A549 (cell line): ENCODE data around the gene KRT3.

ENCODE experiments used
- EP300 ChIP-seq, 2 experiments: fragments of >200 bp; sonication (Bioruptor Twin); formaldehyde crosslinking; IDR thresholded peaks; 2 replicates in 1 of 2; 3 replicates in 1 of 2; pipeline ENCODE4 v1.6.1; 2016 to 2017
- FOSL2 ChIP-seq, 2 experiments: fragments of 450-650 bp in 1 of 2; fragments of >200 bp in 1 of 2; sonication (Bioruptor Twin) in 1 of 2; formaldehyde crosslinking; IDR thresholded peaks; 2 replicates each; pipeline versions ENCODE4 v1.5.0 to v1.6.1; 2016 to 2020; ENCODE audit warnings: mild to moderate bottlenecking in 1 of 2, moderate library complexity in 1 of 2
- PHF8 ChIP-seq: fragments of 200-600 bp; sonication (generic); IDR thresholded peaks from 2 replicates; pipeline ENCODE4 v1.6.1; 2016; ENCODE audit warnings: low read depth, mild to moderate bottlenecking, antibody characterized with exemption, moderate library complexity, borderline replicate concordance
- RCOR1 ChIP-seq: fragments of 150-350 bp; IDR thresholded peaks from 2 replicates; pipeline ENCODE4 v1.6.1; 2014; ENCODE audit warnings: antibody characterized with exemption, low read length, low read depth
- TF ChIP-seq, protein P1 (sequence below): fragments of >200 bp; sonication (Bioruptor Twin); formaldehyde crosslinking; IDR thresholded peaks from 3 replicates; pipeline ENCODE4 v1.5.1; 2016
- TF ChIP-seq, protein P2 (sequence below): fragments of 200-600 bp; sonication (generic); IDR thresholded peaks from 2 replicates; pipeline ENCODE4 v1.6.1; 2016; ENCODE audit warnings: antibody characterized with exemption, mild to moderate bottlenecking, moderate library complexity

DNA sequence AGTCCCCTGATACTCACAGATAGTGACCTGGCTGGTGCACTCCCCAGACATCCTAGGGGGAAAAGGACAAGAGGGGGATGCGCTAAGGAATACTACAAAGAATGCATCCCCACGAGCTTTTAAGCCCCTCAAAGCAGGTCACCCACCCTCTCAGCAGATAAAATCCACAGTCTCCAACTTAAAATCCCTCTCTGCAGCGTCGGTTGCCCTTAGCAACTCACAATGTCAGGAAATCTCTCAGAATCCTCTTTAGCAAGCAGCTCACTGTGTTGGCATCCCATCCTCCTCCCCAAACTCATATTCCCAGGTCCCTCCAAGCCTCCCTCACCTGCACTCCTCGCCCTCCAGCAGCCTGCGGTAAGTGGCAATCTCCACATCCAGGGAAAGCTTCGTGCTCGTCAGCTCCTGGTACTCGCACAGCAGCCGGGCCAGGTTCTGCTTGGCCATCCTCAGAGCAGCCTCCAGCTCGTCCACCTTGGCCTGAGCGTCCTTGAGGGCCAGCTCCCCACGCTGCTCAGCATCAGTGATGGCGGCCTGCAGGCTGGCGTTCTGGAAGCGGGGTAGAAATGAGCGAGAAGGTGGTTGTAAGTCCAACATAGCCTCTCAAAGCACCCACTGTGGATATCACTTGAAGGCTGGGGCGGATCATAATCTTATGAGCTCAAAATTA is 43.7 kb upstream of the KRT3 start:
- TF ChIP-seq, protein P1, sequence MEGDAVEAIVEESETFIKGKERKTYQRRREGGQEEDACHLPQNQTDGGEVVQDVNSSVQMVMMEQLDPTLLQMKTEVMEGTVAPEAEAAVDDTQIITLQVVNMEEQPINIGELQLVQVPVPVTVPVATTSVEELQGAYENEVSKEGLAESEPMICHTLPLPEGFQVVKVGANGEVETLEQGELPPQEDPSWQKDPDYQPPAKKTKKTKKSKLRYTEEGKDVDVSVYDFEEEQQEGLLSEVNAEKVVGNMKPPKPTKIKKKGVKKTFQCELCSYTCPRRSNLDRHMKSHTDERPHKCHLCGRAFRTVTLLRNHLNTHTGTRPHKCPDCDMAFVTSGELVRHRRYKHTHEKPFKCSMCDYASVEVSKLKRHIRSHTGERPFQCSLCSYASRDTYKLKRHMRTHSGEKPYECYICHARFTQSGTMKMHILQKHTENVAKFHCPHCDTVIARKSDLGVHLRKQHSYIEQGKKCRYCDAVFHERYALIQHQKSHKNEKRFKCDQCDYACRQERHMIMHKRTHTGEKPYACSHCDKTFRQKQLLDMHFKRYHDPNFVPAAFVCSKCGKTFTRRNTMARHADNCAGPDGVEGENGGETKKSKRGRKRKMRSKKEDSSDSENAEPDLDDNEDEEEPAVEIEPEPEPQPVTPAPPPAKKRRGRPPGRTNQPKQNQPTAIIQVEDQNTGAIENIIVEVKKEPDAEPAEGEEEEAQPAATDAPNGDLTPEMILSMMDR, result no peak
- TF ChIP-seq EP300 (IDR thresholded peaks at IDR 0.05) (no peak), PHF8 (no peak), FOSL2 (IDR thresholded peaks at IDR 0.05) (no peak), FOSL2 (CRISPR knock-in tag; IDR thresholded peaks at IDR 0.05) (no peak), RCOR1 (no peak)
- TF ChIP-seq, protein P2, sequence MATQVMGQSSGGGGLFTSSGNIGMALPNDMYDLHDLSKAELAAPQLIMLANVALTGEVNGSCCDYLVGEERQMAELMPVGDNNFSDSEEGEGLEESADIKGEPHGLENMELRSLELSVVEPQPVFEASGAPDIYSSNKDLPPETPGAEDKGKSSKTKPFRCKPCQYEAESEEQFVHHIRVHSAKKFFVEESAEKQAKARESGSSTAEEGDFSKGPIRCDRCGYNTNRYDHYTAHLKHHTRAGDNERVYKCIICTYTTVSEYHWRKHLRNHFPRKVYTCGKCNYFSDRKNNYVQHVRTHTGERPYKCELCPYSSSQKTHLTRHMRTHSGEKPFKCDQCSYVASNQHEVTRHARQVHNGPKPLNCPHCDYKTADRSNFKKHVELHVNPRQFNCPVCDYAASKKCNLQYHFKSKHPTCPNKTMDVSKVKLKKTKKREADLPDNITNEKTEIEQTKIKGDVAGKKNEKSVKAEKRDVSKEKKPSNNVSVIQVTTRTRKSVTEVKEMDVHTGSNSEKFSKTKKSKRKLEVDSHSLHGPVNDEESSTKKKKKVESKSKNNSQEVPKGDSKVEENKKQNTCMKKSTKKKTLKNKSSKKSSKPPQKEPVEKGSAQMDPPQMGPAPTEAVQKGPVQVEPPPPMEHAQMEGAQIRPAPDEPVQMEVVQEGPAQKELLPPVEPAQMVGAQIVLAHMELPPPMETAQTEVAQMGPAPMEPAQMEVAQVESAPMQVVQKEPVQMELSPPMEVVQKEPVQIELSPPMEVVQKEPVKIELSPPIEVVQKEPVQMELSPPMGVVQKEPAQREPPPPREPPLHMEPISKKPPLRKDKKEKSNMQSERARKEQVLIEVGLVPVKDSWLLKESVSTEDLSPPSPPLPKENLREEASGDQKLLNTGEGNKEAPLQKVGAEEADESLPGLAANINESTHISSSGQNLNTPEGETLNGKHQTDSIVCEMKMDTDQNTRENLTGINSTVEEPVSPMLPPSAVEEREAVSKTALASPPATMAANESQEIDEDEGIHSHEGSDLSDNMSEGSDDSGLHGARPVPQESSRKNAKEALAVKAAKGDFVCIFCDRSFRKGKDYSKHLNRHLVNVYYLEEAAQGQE, result no peak
